NCI-H345 treated with DMSO at 0.1 percent for 48 hours (cell line): ENCODE measurements around the gene NEDD4L.
"Not testable (repeated sequence)": the region's sequence is repeated elsewhere in the genome, so short reads cannot be mapped to it uniquely, and the experiment has no call there.

Experiments used
- DNase-seq: peaks from one replicate; lab custom pipeline; 2025; ENCODE audit not compliant: unreplicated experiment; lab: John Stamatoyannopoulos, UW

NEDD4L gene

GRCh38 chr18:58043491-58044369, at the start of gene NEDD4L:
Gene NEDD4L, plus strand, starts transcription at chr18:58044226. Its CDS starts 435 bp downstream, at chr18:58044661.
- peak; percentile 88 for DNase-seq

- no peak for DNase-seq
These were observed 48.7 kb upstream of the NEDD4L start for GRCh38 chr18:57995331-57995730.

- DNase-seq, result not testable (repeated sequence)
These were observed 47.1 kb upstream of the NEDD4L start for GRCh38 chr18:57996894-57997293.

- no peak for DNase-seq
These were observed 46.2 kb upstream of the NEDD4L start for GRCh38 chr18:57997820-57998219.

- DNase-seq, result no peak
These were observed 45.6 kb upstream of the NEDD4L start for GRCh38 chr18:57998461-57998860.

- DNase-seq, result no peak
These were observed 39.7 kb upstream of the NEDD4L start for GRCh38 chr18:58004317-58004716.

- DNase-seq, result no peak
These were observed 39.0 kb upstream of the NEDD4L start for GRCh38 chr18:58005011-58005410.

GRCh38 chr18:58005885-58006523, 38.0 kb upstream of the NEDD4L start:
- DNase-seq, result no peak

- no peak for DNase-seq
These were observed 34.9 kb upstream of the NEDD4L start for GRCh38 chr18:58009166-58009565.

GRCh38 chr18:58010265-58010664, 33.8 kb upstream of the NEDD4L start:
- no peak for DNase-seq

GRCh38 chr18:58012356-58012755, 31.7 kb upstream of the NEDD4L start:
- no peak for DNase-seq

- peak; percentile 2 for DNase-seq
These were observed 30.5 kb upstream of the NEDD4L start for GRCh38 chr18:58013241-58014211.

GRCh38 chr18:58015065-58015780, 28.8 kb upstream of the NEDD4L start:
- no peak for DNase-seq

- no peak for DNase-seq
These were observed 26.8 kb upstream of the NEDD4L start for GRCh38 chr18:58017267-58017666.

- DNase-seq, result no peak
These were observed 23.4 kb upstream of the NEDD4L start for GRCh38 chr18:58020567-58021107.

GRCh38 chr18:58021504-58021903, 22.5 kb upstream of the NEDD4L start:
- DNase-seq, result no peak

- DNase-seq, result no peak
These were observed 20.9 kb upstream of the NEDD4L start for GRCh38 chr18:58023108-58023507.

- DNase-seq, result no peak
These were observed 19.9 kb upstream of the NEDD4L start for GRCh38 chr18:58024139-58024538.

- DNase-seq, result no peak
These were observed 18.8 kb upstream of the NEDD4L start for GRCh38 chr18:58025205-58025604.

- DNase-seq, result no peak
These were observed 18.3 kb upstream of the NEDD4L start for GRCh38 chr18:58025733-58026132.
